Activated gamma-delta T cell (primary cell): ENCODE results near the gene NUMA1.

ENCODE experiments used
- DNase-seq: peaks from one replicate; lab custom pipeline; 2025; lab: John Stamatoyannopoulos, UW
- total RNA-seq, 2 donors: gene quantifications; one replicate each; lab custom pipeline; 2026; lab: John Stamatoyannopoulos, UW

The NUMA1 gene, protein sequence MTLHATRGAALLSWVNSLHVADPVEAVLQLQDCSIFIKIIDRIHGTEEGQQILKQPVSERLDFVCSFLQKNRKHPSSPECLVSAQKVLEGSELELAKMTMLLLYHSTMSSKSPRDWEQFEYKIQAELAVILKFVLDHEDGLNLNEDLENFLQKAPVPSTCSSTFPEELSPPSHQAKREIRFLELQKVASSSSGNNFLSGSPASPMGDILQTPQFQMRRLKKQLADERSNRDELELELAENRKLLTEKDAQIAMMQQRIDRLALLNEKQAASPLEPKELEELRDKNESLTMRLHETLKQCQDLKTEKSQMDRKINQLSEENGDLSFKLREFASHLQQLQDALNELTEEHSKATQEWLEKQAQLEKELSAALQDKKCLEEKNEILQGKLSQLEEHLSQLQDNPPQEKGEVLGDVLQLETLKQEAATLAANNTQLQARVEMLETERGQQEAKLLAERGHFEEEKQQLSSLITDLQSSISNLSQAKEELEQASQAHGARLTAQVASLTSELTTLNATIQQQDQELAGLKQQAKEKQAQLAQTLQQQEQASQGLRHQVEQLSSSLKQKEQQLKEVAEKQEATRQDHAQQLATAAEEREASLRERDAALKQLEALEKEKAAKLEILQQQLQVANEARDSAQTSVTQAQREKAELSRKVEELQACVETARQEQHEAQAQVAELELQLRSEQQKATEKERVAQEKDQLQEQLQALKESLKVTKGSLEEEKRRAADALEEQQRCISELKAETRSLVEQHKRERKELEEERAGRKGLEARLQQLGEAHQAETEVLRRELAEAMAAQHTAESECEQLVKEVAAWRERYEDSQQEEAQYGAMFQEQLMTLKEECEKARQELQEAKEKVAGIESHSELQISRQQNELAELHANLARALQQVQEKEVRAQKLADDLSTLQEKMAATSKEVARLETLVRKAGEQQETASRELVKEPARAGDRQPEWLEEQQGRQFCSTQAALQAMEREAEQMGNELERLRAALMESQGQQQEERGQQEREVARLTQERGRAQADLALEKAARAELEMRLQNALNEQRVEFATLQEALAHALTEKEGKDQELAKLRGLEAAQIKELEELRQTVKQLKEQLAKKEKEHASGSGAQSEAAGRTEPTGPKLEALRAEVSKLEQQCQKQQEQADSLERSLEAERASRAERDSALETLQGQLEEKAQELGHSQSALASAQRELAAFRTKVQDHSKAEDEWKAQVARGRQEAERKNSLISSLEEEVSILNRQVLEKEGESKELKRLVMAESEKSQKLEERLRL (N-terminal part only)
- 781 to 908 reads per million in 2 donors for total RNA-seq

DNA sequence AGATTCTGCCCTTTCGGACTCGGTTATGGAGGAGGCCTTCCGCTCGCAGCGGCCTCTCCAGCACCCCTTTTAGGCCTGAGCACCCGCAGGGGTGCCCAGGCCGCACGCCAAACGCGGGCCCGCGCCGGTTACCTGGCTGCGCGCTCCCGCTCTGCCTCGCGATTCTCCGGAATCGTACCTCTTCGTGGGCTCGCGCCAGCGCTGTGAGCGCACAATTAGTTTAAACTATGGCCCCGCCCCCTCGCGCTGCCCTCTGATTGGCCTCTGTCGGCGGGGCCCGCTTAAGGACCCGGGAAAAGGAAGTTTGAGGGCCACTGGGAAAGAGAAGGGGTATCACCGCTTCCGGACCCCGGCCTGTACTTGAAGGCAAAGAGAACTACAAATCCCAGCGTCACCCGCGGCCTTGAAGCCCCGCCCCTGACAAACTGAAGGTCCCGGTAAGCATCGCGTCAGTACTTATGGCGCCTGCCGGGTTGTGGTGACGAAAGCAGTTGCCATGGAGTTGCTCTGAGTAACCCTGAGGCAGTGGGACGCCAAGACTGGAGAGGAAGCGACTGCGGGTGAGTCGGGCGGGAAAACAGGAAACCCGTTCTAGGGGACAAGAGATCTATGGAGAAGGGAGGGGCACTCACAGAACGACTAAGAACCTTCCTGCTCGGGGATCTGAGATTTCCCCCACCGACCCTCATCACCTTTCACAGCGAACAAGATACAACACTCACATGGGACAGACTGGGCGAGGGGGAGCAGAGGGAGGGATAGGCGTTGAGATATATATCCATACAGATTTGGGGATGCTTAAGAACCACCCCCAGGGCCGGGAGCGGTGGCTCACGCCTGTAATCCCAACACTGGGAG, at the start of gene NUMA1, which contains the start of gene LRRC51:
Gene NUMA1, minus strand, starts transcription at position 217 of the 858 bp plus-strand sequence. CDS start 44,599 bp downstream, outside the sequence.
Gene LRRC51, plus strand, starts transcription at position 525 of the 858 bp plus-strand sequence. CDS start 8,234 bp downstream, outside the sequence.
- DNase-seq: peak; percentile 77

DNA sequence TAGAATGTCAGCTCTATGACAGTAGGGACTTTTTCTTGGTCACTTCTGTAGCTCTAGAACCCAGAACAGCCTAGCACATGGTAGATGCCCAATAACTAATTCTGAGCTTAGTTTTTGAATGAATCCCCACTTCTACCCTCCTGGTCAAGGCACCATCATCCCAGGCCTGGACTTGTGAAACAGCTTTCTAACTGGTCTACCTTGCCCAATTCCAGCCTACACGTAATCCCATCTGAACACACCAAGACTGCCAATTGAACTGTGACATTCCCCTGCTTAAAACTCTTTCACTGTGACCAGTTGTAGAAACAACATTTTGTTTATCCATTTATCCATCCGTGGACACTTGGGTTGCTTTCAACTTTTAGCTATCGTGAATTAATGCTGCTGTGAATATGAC, 49.0 kb upstream of the NUMA1 start:
- no peak for DNase-seq

DNA sequence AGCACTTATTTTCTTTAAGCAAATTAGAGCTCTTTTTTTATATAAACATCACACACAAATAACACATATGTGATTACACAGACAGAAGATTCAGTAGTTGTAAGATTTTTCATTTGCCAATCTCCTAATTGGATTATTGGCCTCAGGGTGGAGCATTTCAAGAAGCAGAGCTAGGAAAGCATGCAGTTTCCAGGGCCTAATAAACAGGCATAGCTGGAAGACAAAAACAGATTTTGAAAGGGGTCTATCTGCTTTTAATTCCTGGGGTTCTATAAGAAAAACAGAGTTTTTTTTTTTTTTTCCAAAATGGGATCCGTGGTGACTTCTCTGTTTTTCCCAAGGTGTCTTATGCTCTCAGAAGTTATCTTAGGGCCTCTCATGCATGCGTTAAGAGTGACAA, 47.6 kb upstream of the NUMA1 start:
- DNase-seq: no peak

DNA sequence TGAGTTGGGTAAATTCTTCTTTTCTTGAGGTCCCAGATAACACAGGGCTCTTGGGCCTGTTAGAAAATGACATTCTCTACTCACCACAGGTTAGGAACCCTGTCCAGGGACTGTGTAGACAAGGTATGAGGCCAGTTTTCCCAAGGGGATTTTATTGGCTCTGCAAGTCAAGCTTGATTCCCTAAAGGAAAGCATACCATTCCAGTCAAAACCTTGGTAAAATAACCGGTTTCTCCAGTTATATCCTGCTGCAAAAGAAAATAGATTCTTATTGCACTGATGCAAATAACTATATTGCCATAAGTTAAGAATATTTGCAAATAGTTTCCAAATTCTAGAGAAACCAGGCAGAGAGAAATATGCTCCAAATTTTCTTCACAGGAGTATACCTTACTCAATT, 45.6 kb upstream of the NUMA1 start:
- DNase-seq: no peak

DNA sequence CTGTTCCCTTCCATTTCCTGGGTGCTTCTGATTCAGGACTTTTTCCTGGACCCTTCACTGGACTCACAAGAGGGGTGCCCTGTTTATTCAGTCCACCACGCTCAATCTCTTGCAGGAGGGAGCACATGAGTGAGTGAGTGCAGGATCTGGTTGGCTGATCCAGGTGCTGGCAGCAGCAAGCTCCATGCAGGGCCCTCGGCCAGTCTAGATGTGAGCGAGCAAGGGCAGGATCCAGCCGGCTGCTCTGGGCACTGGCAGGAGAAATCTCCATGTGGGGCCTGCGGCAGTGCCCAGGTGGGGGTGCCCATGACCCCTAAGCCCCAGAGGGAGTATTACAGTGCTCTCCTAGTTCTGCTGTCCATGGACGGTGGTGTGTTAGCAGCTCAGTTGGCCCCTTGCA, 43.7 kb upstream of the NUMA1 start:
- no peak for DNase-seq

DNA sequence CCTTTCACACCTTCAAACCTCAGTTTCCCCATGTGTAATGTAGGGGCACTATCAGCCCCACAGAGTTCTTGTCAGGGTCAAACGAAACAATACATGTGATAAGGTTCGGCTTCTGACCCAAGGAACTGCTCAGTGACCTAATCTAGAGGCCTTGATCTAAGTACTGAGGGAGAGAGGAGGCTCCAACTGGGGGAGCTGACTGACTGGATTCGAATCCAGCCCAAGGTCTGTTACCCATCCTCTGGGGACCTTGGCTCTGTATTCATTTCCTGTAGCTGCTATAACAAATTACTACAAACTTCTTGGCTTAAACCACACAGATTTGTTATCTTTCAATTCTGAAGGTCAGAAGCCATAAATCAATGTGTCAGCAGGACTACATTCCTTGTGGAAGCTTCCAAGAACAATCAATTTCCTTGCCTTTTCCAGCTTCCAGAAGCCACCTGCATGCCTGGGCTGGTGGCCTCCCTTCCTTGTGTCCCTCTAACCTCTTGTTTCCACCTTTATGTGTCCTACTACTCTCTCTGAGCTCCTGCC, 42.8 kb upstream of the NUMA1 start:
- DNase-seq: no peak

DNA sequence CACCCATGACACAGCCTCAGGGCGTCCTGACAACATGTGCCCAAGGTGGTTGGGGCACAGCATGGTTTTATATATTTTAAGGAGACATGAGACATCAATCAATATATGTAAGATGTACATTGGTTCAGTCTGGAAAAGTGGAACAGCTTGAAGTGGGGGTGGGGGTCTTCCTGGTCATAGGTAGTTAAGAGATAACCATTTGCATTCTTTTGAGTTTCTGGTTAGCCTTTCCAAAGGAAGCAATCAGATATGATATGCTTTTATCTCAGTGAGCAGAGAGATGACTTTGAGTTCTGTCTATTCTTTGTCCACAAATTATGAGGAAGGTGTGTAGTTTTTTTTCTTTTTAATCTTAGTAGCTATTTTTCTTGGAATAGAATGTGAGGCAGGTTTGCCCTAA, 42.3 kb upstream of the NUMA1 start:
- no peak for DNase-seq

DNA sequence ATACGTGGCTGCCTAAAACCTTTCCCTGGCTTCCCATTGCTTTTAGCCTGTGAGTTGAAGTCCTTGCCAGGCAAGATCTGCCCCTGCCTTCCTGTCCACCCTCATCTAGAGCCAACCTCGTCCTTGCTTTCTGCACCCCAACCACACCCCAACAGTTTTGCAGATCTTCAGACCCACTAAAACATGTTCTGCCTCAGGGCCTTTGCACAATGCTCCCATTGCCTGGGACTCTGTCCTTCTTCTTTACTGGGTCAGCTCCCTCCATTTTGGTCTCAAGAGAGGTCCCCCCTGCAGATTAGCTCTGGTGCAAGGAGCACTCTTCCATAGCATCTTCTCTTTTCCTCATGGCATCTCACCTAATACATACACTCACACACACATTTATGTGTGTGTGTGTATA, 40.6 kb upstream of the NUMA1 start:
- DNase-seq: no peak

DNA sequence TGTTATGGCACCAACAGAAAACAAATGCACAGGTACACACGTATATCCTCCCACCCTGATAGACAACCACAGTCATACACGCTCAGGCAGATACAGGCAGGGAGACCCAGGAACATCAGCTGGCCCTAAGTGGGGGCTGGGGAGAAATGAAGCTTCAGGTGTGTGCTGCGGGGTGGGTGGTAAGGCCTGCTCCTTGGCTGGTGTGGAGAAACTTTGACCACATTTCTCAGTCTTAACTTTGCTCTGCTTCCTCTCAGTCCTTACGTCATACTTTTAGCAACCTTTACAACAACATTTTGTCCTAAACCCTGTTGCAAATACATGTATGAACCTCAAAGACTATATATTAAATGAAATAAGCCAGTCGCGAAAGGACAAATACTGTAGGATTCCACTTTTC, 38.9 kb upstream of the NUMA1 start:
- no peak for DNase-seq

DNA sequence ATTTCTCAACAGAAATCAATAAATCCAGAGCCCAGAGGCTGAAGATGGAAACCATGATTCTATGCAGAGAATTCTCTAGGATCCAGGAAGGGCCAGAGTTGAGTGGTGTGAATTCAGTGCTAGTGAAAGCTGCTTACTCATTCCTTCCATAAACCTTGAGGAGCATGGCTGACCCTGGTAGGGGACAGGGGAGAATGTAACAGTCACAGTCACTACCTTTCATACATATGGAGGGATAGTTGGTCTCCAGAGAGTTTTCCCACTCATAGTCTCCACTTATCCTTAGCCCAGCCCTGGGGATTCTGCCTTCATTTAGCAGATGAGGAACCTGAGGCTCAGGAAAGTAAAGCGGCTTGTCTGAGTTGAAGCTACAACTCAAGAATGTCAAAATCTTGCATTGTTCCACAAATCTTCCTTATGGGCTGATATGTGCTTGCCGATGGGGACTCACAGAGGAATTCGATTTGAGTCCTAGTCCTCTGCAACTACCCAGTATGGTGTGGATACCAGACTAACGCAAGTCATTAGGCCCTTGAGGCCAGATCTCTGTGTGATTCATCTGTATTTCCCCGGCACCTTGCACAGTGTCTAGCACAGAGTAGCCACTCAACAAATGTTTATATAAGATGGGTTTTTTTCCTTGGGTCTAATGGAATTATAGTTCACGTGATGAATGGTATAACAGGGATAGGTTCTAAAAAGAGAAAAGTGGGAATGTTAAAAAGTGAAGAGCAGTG, 35.8 kb upstream of the NUMA1 start:
- DNase-seq: no peak

DNA sequence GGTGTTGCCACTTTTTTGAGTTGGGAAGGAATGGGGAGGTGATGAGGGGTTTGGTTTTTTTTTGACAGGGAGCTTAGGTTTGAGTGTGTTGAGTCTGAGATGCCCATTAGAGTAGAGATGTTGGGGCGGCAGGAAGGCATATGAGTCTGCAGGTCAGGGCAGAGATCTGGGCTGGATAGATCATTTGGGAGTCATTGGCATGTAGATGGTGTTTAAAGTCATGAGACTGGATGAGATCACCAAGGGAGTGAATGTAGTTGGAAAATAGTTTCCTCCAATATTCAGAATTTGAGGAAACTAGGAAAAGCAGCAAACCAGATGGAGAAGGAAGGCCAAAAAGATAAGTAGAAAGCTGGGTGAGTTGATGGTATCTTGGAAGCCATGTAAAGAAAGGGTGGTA, 34.2 kb upstream of the NUMA1 start:
- no peak for DNase-seq

DNA sequence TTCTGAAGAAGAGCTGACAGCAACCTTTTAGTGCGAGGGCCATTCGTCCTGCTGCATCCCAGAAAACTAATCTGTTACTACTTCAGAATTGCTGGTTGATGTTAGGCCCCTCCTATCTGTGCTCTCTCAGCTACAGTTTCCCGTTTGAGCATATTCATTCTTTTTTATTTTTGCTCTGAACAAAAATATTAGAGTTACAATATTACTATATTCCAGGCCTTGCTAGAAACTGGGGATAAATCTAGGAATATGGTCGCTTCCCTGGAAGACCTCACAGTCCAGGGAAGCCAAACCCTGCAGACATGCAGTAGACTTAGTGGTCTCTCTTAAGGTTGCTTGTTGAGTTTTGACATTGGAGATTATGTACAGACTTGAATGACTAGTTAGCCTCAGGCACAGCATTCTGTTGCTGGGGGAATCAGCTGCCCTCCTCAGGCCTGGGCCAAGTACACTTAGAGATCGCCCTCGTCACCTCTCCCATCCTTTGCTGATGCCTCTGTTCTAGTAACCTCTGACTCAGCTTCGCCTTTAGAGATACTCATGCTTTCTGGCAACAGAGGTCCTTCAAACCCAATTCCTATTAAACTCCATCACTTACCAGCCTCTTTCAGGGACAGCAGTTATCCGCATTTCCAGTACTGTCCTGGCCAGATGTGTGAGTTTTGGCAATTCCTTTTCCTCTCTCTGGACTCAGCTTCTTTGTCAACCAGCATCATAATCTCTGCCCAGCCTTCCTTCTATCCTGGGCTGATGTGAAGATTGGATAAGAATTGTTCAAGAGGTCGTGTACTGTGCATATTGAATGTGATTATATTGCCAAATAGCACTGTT, 32.9 kb upstream of the NUMA1 start:
- no peak for DNase-seq

DNA sequence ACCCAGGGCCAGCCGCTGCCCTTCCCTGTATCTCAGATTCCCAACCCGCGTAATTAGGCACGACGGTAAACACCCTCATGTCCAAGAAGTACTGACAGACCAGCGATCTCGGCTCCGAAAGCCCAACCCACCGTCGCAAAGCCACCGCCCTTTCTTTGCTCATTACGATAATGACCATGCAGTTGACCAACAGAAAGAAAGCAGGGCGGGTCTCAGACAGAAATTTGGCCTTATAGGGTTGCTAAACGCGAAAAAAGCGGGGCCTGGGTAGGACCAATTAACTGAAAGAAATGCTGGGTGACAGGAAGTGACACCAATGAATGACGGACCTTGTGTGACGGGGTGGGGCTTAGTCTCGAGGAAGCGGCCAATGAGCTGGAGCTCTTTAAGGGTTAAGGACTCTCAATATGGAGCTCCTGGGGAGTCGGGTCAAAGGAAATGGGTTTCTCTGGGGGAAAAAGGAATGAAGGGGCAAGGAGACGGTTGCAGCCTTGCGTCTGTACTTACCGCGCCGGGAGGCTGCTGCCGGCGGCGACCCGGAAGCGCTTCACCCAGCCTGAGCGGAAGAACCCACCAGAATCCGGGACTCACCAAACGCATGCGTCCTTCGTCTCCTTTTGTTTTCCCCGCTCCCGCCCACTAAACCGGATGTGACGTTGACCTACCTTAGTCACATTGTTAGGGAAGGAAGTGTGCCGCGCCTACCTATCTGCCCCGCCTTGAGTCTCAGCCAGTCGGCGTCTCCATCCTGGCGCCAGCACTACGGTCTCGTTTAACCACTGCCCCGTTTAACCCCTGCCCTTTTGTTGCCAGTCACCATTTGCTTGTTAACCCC, 32.0 kb upstream of the NUMA1 start, which contains the start of gene ANAPC15:
Gene ANAPC15, minus strand, starts transcription at position 553 of the 835 bp plus-strand sequence. CDS start 1,419 bp downstream, outside the sequence.
- DNase-seq: peak; percentile 50

DNA sequence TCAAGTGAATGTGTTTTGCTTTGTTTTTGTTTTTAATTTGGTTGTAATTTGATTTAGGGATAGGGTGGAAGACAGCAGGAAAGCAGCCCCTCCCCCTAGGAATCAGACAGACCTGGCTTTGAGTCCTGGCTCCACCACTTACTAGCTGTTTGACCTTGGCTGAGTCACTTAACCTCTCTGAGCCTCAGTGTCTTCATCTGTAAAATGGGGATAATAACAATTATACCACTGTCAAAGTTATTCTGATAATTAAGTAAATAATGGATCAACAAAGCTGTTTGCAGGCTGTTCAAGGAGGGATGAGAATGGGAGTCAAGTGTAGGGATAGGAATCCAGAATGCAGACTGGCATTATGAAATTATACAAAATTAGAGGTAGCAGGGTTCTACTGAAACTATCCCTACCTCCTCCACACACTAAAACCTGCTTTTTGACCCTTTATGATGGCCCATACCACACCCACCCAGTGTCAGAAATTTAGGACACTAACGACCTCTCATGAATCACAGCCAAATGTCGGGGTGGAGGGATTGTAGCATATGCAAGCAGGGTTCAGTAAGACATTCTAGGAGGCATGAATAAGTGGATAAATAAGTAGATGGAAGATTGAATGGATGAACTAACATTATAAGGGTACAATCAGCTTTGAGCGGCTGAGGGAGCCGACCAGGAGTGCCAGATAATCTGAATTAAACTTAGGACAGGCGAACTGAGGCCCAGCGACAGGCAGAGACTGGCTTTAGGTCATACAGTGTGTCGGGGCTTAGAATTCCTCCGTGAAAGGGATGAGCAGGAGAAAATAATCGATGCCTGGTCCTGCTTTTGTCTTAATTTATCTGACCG, 31.2 kb upstream of the NUMA1 start:
- DNase-seq: no peak

DNA sequence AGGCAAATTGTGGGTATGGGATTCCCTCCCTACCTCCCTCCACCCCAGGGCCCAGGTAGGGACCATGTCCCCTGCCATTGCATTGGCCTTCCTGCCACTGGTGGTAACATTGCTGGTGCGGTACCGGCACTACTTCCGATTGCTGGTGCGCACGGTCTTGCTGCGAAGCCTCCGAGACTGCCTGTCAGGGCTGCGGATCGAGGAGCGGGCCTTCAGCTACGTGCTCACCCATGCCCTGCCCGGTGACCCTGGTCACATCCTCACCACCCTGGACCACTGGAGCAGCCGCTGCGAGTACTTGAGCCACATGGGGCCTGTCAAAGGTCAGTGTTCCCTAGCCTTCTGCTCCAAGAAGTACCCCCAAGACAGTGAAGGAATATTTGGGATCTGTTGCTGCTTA, 25.5 kb upstream of the NUMA1 start, which contains the start of gene TOMT:
Gene TOMT, plus strand, starts transcription at position 37 of the 400 bp plus-strand sequence. Its CDS starts 28 bp downstream, at position 65.
- no peak for DNase-seq

DNA sequence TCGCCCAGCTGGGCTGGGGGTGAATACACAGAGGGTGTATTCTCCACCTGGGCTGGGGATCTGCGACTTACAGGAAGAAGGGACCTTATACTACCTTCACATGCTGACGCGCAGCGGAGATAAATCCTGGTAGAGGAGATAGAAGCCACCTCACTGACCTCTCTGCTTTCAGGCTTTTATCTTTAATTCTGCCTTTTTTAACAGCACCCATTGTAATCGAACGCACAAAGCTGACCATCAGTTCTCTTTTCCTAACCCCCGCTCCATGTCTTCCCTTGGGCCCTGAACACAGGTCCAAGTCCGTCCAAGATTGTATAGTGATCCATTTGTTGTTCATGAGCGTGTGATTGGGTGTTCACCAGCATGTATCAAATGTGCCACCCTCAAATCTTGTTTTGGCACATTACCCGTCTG, 23.4 kb upstream of the NUMA1 start:
- DNase-seq: no peak
